Measurements from ENCODE around the gene GAS6.

Gene GAS6

DNA sequence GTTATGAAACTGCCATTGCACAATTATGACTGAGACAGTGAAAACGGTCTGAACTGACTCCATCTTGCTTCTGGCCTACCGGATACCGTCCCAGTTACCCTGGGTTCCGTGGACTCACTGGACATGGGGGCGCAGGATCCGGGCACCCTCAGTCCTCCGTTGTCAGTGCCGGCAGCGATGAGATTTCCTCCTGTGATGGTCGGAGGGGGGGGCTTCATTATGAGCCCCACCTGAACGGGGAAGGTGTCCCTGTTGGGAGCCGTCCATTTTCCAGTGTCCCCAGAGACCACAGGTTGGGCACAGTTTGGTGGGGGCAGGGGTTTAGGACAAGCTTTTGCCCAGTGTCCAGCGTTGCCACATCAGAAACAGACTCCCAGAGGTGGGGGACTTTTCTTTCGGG lies 81.4 kb downstream of the GAS6 start:
- no peaks in the 10 kb centered on the region for H3K9me3 ChIP-seq (ENCODE audit: control insufficient read depth, insufficient read depth, low read length)
- H3K27me3 ChIP-seq (ENCODE audit: control insufficient read depth, insufficient read depth, low read length), result no peaks in the 10 kb centered on the region
- no peaks in the 10 kb centered on the region for H3K36me3 ChIP-seq (ENCODE audit: control insufficient read depth, insufficient read depth, low read length)
- no peak overlapping the region for H3K9ac ChIP-seq (ENCODE audit: low read depth, low read length)
- H3K4me3 ChIP-seq (ENCODE audit: low read depth, low read length), result no peak overlapping the region
- H3K4me1 ChIP-seq (ENCODE audit: control insufficient read depth, insufficient read depth, low read length), result no peaks in the 10 kb centered on the region

DNA sequence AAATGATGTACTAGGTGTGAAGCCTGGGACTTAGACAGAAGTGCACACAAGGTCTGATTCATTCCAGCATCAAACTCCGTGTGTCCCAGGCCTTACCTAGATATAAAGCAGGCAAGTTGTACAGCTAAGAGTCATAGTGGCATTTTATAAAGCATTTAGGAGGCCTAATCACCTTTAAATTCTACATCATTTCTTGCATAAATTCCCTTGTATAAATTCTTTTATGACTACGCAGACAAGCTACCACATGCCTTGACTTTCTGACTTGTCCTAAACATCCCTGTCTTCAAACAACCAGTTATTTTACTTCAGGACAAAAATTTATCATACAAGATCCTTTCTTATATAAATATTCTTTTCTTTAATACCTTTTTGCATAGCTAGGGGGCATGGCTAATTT lies 82.3 kb downstream of the GAS6 start:
- no peak overlapping the region for H3K9ac ChIP-seq (ENCODE audit: low read depth, low read length)
- H3K36me3 ChIP-seq (ENCODE audit: control insufficient read depth, insufficient read depth, low read length), result no peaks in the 10 kb centered on the region
- no peak overlapping the region for H3K4me3 ChIP-seq (ENCODE audit: low read depth, low read length)
- no peaks in the 10 kb centered on the region for H3K9me3 ChIP-seq (ENCODE audit: control insufficient read depth, insufficient read depth, low read length)
- no peaks in the 10 kb centered on the region for H3K4me1 ChIP-seq (ENCODE audit: control insufficient read depth, insufficient read depth, low read length)
- H3K27me3 ChIP-seq (ENCODE audit: control insufficient read depth, insufficient read depth, low read length), result no peaks in the 10 kb centered on the region

DNA sequence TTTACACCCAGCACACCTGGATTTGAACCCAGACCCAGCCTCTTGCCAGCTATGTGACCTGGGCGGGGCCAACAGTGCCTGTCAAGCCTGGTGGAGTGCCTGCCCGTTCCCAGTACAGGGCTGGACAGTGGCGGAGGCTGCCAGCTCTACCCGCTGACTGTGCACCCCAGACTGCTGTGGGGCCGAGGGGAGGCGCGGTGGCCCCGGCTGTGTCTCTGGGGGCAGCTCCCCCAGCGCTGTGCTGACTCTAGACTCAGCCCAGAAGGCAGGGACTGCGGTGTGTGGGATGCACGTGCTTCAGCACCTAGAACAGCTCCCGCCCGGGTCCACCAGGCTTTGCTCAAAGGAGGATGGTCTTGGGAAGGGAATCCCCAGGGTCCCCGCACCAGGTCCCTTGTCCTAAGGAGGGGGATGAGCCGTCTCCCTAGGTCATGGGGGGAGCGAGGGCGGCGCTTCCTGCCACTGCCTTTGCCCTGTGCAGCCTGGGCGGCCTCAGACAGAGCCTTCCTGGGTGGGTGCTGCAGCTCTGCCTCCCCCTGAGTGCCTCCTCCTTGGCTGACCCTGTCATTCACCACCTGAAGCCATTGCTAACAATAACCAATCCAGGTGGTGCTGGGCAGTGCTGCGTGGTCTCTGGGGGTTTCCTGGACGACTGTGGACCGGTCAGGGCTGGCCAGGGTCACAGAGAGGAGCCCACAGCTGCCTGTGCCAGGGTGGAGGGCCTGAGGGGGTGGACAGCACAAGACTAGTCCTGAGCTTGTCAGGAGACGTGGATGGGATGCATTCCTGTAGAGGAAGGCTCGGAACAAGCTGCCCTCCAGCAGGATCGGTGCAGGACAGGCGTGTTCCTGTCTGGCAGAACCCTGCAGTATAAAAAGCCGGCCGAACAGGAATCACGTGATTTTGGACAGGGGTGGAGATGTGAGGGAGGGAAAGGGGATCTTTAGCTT lies 86.3 kb downstream of the GAS6 start:
- no peaks in the 10 kb centered on the region for H3K4me1 ChIP-seq (ENCODE audit: control insufficient read depth, insufficient read depth, low read length)
- H3K27me3 ChIP-seq (ENCODE audit: control insufficient read depth, insufficient read depth, low read length), result no peaks in the 10 kb centered on the region

DNA sequence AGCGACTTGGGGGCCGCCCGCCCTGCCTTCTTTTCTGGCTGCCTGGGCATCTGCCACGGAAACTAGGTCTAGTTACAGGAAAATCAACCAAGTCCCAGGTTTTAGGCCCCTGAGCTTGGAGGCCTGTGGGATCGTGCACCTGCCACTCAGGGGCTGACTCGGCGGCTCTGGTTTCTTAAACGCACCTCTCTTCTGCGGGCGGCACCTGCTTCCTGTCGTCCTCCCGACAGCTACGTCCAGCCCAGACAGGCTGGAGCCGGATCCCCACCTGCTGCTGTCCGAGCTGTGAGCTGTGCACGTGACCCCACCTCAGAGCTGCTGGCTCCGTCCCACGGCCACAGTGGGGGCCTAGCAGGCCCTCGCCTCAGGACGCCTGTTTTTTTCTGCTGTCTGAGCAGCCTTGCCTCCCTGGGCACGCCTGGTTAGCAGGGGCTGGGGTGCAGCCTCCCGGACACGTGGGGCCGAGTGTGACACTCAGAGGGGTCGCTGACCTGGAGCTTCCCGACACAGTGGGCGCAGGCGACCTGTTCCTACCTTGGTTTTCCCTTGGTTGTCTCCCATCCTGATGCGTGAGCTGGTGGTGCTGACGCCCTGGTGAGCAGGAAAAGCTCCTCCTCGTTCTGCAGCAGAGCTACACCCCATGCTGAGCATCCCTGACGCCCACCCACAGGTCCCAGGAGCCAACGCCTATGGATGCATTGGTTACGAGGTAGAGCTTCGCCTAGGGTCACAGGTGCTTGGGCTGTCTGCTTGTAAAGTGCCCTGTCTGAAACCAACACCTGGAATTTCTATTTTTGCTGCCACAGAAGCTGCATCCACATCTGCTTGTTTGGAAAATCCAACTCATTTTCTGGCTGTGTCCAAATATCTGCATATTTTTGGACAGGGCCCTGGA lies 87.4 kb downstream of the GAS6 start:
- Histone ChIP-seq H3K9ac (ENCODE audit: low read depth, low read length) (no peak overlapping the region), H3K4me3 (ENCODE audit: low read depth, low read length) (no peak overlapping the region), H3K4me1 (ENCODE audit: control insufficient read depth, insufficient read depth, low read length) (no peaks in the 10 kb centered on the region), H3K36me3 (ENCODE audit: control insufficient read depth, insufficient read depth, low read length) (no peaks in the 10 kb centered on the region), H3K27me3 (ENCODE audit: control insufficient read depth, insufficient read depth, low read length) (no peaks in the 10 kb centered on the region), H3K9me3 (ENCODE audit: control insufficient read depth, insufficient read depth, low read length) (no peaks in the 10 kb centered on the region)

More for the DNA sequence above, 86.3 kb downstream of the GAS6 start:
- Histone ChIP-seq H3K9me3 (ENCODE audit: control insufficient read depth, insufficient read depth, low read length) (no peaks in the 10 kb centered on the region), H3K9ac (ENCODE audit: low read depth, low read length) (no peak overlapping the region), H3K4me3 (ENCODE audit: low read depth, low read length) (no peak overlapping the region), H3K36me3 (ENCODE audit: control insufficient read depth, insufficient read depth, low read length) (no peaks in the 10 kb centered on the region)

DNA sequence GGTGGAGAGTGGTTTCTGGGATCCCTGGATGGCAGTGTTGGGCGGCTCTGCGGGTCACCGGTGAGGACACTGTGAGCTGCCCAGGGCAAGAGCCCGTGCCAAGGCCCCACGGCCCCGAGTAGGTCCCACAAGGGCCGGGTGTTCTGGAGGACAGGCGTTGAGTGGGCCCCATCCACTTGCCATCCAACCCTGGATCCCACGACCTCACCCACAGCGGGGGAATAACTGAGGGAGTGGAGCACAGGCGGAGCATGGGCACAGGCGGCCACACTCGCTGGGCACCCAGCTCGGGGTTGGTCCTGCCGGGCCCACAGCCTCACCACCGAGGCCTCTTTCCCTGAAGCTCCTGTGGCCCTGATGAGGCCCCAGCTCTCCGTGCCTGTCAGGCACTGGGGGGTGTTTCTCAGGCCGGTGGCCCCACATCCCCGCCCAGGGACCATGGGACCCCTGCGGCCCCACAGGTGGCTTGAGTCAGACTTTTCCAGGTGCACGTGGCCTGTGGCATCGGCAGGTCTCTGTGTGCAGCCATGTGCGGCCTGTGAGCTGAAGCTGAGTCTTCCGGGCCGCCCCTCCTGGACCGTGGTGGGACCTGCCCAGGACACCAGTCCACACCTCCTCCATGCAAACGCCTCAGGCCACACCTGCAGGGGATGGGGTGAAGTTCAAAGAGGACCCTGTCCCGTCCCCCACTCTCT lies 88.3 kb downstream of the GAS6 start:
- no peaks in the 10 kb centered on the region for H3K36me3 ChIP-seq (ENCODE audit: control insufficient read depth, insufficient read depth, low read length)
- H3K27me3 ChIP-seq (ENCODE audit: control insufficient read depth, insufficient read depth, low read length), result no peaks in the 10 kb centered on the region
- H3K4me1 ChIP-seq (ENCODE audit: control insufficient read depth, insufficient read depth, low read length), result no peaks in the 10 kb centered on the region
- no peak overlapping the region for H3K4me3 ChIP-seq (ENCODE audit: low read depth, low read length)
- H3K9me3 ChIP-seq (ENCODE audit: control insufficient read depth, insufficient read depth, low read length), result no peaks in the 10 kb centered on the region
- no peak overlapping the region for H3K9ac ChIP-seq (ENCODE audit: low read depth, low read length)

DNA sequence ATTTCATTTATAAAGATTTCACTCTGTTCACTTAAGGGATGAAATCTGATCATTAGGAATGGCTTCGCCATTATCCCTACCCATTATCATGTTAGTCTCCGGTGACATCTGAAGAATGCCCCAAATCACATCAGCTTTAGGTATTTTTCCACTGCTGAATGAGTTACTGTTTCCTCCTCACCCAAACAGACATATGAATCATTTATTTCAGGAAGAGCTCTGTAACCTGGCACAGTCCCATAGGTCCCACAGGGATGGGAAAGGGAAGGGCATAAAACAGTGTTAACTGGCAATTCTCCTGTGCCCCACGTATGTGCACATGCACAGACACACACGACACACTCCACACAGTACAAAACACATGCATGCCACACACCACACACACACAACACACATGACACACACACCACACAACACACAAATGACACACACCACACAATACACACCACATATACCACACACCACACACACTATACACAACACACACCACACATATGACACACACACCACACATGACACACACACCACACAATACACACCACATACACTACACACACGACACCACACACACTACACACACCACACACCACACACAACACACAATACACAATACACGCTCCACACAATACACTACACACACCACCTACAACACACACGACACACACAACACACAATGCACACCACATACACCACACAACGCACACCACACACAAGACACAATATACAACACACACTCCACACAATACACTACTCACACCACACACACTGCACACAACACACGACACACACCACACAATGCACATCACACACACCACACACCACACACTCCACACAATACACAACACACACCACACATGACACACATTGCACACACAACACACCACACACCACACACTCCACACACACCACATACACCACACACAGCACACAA lies 89.4 kb downstream of the GAS6 start:
- H3K36me3 ChIP-seq (ENCODE audit: control insufficient read depth, insufficient read depth, low read length), result no peaks in the 10 kb centered on the region
- H3K9me3 ChIP-seq (ENCODE audit: control insufficient read depth, insufficient read depth, low read length), result no peaks in the 10 kb centered on the region
- H3K4me3 ChIP-seq (ENCODE audit: low read depth, low read length), result no peak overlapping the region
- H3K4me1 ChIP-seq (ENCODE audit: control insufficient read depth, insufficient read depth, low read length), result no peaks in the 10 kb centered on the region
- no peak overlapping the region for H3K9ac ChIP-seq (ENCODE audit: low read depth, low read length)
- H3K27me3 ChIP-seq (ENCODE audit: control insufficient read depth, insufficient read depth, low read length), result no peaks in the 10 kb centered on the region

DNA sequence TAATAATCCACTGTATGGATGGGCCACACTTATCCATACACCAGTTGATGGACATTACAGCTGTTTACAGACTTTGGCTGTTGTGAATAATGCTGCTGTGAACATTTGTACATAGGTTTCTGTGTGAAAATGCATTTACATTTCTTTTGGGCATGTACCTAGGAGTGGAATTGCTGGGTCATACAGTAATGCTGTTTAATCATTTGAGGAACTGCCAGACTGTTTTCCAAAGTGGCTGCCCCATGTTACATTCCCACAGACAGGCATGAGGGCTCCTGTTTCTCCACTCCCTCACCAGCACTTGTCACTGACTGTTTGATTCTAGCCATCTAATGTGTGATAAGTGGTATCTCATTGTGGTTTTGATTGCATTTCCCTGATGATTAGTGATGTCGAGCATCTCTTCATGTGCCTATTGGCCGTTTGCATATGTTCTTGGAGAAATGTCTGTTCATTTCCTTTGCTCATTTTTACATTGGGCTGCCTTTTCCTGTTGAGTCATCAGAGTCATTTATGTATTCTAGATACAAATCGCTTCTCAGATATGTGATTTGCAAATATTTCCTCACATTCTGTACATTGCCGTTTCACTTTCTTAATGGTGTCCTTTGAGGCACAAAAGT lies 92.1 kb downstream of the GAS6 start:
- H3K36me3 ChIP-seq (ENCODE audit: control insufficient read depth, insufficient read depth, low read length), result no peaks in the 10 kb centered on the region
- no peaks in the 10 kb centered on the region for H3K4me1 ChIP-seq (ENCODE audit: control insufficient read depth, insufficient read depth, low read length)
- no peaks in the 10 kb centered on the region for H3K27me3 ChIP-seq (ENCODE audit: control insufficient read depth, insufficient read depth, low read length)
- no peak overlapping the region for H3K9ac ChIP-seq (ENCODE audit: low read depth, low read length)
- no peaks in the 10 kb centered on the region for H3K9me3 ChIP-seq (ENCODE audit: control insufficient read depth, insufficient read depth, low read length)
- no peak overlapping the region for H3K4me3 ChIP-seq (ENCODE audit: low read depth, low read length)

DNA sequence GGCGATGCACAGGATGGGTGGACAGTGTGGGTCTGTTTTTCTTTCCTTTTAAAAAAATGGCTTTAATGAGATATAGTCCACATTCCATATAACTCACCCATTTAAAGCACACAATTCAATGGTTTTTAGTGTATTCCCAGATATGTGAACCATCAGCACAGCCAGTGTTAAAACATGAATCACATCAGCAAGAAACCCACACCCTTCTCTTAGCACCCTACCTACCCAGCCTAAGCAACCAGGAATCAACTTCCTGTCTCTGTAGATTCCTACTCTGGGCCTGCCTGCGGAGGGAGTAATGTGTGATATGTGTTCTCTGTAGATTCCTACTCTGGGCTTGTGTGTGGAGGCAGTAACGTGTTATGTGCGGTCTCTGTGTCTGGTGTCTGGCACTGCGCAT lies 92.9 kb downstream of the GAS6 start:
- Histone ChIP-seq H3K27me3 (ENCODE audit: control insufficient read depth, insufficient read depth, low read length) (no peaks in the 10 kb centered on the region), H3K4me3 (ENCODE audit: low read depth, low read length) (no peak overlapping the region), H3K9me3 (ENCODE audit: control insufficient read depth, insufficient read depth, low read length) (no peaks in the 10 kb centered on the region), H3K36me3 (ENCODE audit: control insufficient read depth, insufficient read depth, low read length) (no peaks in the 10 kb centered on the region), H3K9ac (ENCODE audit: low read depth, low read length) (no peak overlapping the region), H3K4me1 (ENCODE audit: control insufficient read depth, insufficient read depth, low read length) (no peaks in the 10 kb centered on the region)
